ENCODE data around the gene SEMA4A. TPM values are rescaled to one million over a fixed set of nuclear protein-coding genes. Genes with fewer than 3 reads are reported as not detected.
A peak's percentile ranks its signal among the peaks of the same experiment; 100 is the strongest.

Gene SEMA4A
- total and polyA plus RNA-seq, 2 of the 8 experiments (the other 6 are each of a cell fraction or from before 2014, with no cell fraction given), result 7.3 to 10.6 TPM

GRCh38 chr1:156114101-156114918 is 39.1 kb upstream of the SEMA4A start, which contains the start of gene LMNA (continued):
- no peak for TF ChIP-seq SP2 (IDR thresholded peaks at IDR 0.05; ENCODE audit: low read length)
- TF ChIP-seq YY1 (IDR thresholded peaks at IDR 0.05; ENCODE audit: low read depth, low read length), result 0 out of 2 replicates have a peak, but pooled peaks have one; percentile 15
- peak; percentile 24; the same call in 1 of the 2 replicates for TF ChIP-seq SUZ12 (IDR thresholded peaks at IDR 0.05; ENCODE audit: low read length)
- TF ChIP-seq FOSL1 (IDR thresholded peaks at IDR 0.05; ENCODE audit: insufficient read depth, low read depth, low read length), result no peak
- no peak for TF ChIP-seq MAFK (IDR thresholded peaks at IDR 0.05; ENCODE audit: low read depth, low read length)
- peak; percentile 90 for TF ChIP-seq TBP (IDR thresholded peaks at IDR 0.05; ENCODE audit: low read depth, low read length)
- TF ChIP-seq KDM5A (IDR thresholded peaks at IDR 0.05; ENCODE audit: low read length), result no peak
- TF ChIP-seq EZH2 (IDR thresholded peaks at IDR 0.05; ENCODE audit: low read depth, low read length, severe bottlenecking), result no peak
- no peak for TF ChIP-seq CREB1 (IDR thresholded peaks at IDR 0.05)
- no peak for TF ChIP-seq E2F6 (IDR thresholded peaks at IDR 0.05)
- TF ChIP-seq SP1 (IDR thresholded peaks at IDR 0.05; ENCODE audit: low read depth, low read length), result 0 out of 2 replicates have a peak, but pooled peaks have one; percentile 21
- TF ChIP-seq SIRT6 (IDR thresholded peaks at IDR 0.05; ENCODE audit: low read length), result no peak
- TF ChIP-seq CHD1 (IDR thresholded peaks at IDR 0.05; ENCODE audit: low read depth, low read length), result no peak
- TF ChIP-seq NANOG (IDR thresholded peaks at IDR 0.05; ENCODE audit: insufficient read depth, low read depth, low read length, poor library complexity, severe bottlenecking), result peak; percentile 8
- TF ChIP-seq HDAC2 (IDR thresholded peaks at IDR 0.05; ENCODE audit: borderline replicate concordance in 1 of 2, low read depth in 2 of 2, low read length in 2 of 2), result no peak
- TF ChIP-seq BRCA1 (IDR thresholded peaks at IDR 0.05; ENCODE audit: low read depth, low read length), result no peak
- no peak for TF ChIP-seq RXRA (IDR thresholded peaks at IDR 0.05; ENCODE audit: insufficient read depth, low read depth, low read length)
- peak; percentile 35 for TF ChIP-seq KDM4A (IDR thresholded peaks at IDR 0.05; ENCODE audit: low read depth, low read length, severe bottlenecking)
- TF ChIP-seq TEAD4 (IDR thresholded peaks at IDR 0.05; ENCODE audit: low read depth, low read length), result no peak
- TF ChIP-seq CBX5 (IDR thresholded peaks at IDR 0.05; ENCODE audit: low read depth, low read length), result no peak
- TF ChIP-seq GABPA (IDR thresholded peaks at IDR 0.05; ENCODE audit: borderline replicate concordance, insufficient read depth, low read length), result no peak
- no peak for TF ChIP-seq RBBP5 (IDR thresholded peaks at IDR 0.05; ENCODE audit: borderline replicate concordance, low read depth, low read length)
- no peak for TF ChIP-seq GTF2F1 (IDR thresholded peaks at IDR 0.05; ENCODE audit: borderline replicate concordance, low read depth, low read length)
- no peak for TF ChIP-seq RAD21 (IDR thresholded peaks at IDR 0.05 in 1 of 2, conservative IDR thresholded peaks at IDR 0.05 in 1 of 2; ENCODE audit: low read depth in 2 of 2, low read length in 2 of 2)
